Left ventricle myocardium inferior (tissue), 1 donor: Measurements from ENCODE around the gene MRPS26. TPM values are rescaled to one million over a fixed set of nuclear protein-coding genes. Genes with fewer than 3 reads are reported as not detected.

ENCODE experiments used
- DNase-seq: peaks from one replicate; pipeline ENCODE4 v3.0.0-alpha.2; 2020
- H3K27ac ChIP-seq: fragments of 200-600 bp; replicated peaks from 2 replicates; pipeline ENCODE4 v1.8.0; 2021
- H3K27me3 ChIP-seq: fragments of 200-600 bp; 2 replicates; pipeline ENCODE4 v1.8.0; 2021; ENCODE audit warnings: low read depth
- H3K36me3 ChIP-seq: fragments of 200-600 bp; 2 replicates; pipeline ENCODE4 v1.8.0; 2021
- H3K4me1 ChIP-seq: fragments of 200-600 bp; 2 replicates; pipeline ENCODE4 v1.8.0; 2021
- H3K4me3 ChIP-seq: fragments of 200-600 bp; 2 replicates; pipeline ENCODE4 v1.8.0; 2021; ENCODE audit warnings: mild to moderate bottlenecking, moderate library complexity
- H3K9me3 ChIP-seq: fragments of 200-600 bp; replicated peaks from 2 replicates; pipeline ENCODE4 v1.8.0; 2021
- CTCF ChIP-seq: fragments of 200-600 bp; IDR thresholded peaks from 2 replicates; pipeline ENCODE4 v1.8.0; 2021; ENCODE audit warnings: antibody characterized with exemption, mild to moderate bottlenecking, borderline replicate concordance
- intact Hi-C: fragments of 100-400 bp; cut with micrococcal nuclease; formaldehyde crosslinking; loops from one replicate; pipeline ENCODE4 v1.11.0; 2022
- total RNA-seq: library from RNA; stranded (reverse); fragmentation: NEBNext Ultra II Directional; extraction: Animal tissue kit (Norgen Biotek cat#: 25700); gene quantifications from one replicate; pipeline ENCODE4 v1.2.1, GENCODE V29; 2021
- donor health status: DM: no; HTN: yes; CAD: no; lungs with severe emphysema.

Gene MRPS26
- total RNA-seq, 1 donor from 2014 or later, result 55.6 TPM

GRCh38 chr20:3085571-3086072 is 39.8 kb downstream of the MRPS26 start:
- H3K27ac ChIP-seq, result no peak overlapping the region
- peaks cover 47% of the 10 kb centered on the region for H3K27me3 ChIP-seq
- H3K4me1 ChIP-seq, result peaks cover 25% of the 10 kb centered on the region

DNA sequence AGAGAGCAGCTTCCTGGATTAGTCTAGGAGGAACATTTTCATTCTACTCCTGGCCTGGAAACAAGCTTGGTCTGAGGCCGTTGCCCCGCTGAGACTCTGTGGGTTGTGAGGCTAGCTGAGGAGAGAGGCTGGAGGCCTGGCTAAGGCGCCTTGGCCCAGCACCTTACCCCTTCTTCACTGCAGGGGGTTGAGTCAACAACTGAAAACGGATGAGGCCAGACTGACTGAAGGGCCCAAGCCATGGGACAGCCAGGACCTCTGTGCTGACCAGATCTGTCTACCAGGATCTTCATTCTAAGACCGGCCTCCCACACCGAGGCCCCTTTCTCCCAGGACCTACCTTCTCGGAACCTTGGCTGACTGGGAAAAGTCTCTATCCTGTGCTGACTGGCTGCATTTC is 42.2 kb downstream of the MRPS26 start:
- intact Hi-C loops, result no loop called here
- Histone ChIP-seq H3K36me3 (no peaks in the 10 kb centered on the region), H3K27me3 (peaks cover 55% of the 10 kb centered on the region), H3K27ac (no peak overlapping the region), H3K9me3 (no peaks in the 10 kb centered on the region), H3K4me3 (no peak overlapping the region), H3K4me1 (peaks cover 10% of the 10 kb centered on the region)
- no peak for DNase-seq
- TF ChIP-seq CTCF, result no peak

More at GRCh38 chr20:3085571-3086072, 39.8 kb downstream of the MRPS26 start:
- H3K4me3 ChIP-seq, result no peak overlapping the region
- H3K9me3 ChIP-seq, result no peaks in the 10 kb centered on the region
- intact Hi-C loops, result no loop called here
- TF ChIP-seq CTCF, result no peak
- no peak for DNase-seq
- no peaks in the 10 kb centered on the region for H3K36me3 ChIP-seq

- intact Hi-C loops, result no loop called here
- H3K4me3 ChIP-seq, result no peak overlapping the region
- TF ChIP-seq CTCF, result no peak
- no peak overlapping the region for H3K27ac ChIP-seq
- peaks cover 9% of the 10 kb centered on the region for H3K4me1 ChIP-seq
- no peaks in the 10 kb centered on the region for H3K36me3 ChIP-seq
- H3K27me3 ChIP-seq, result peaks cover 53% of the 10 kb centered on the region
- no peak for DNase-seq
- no peaks in the 10 kb centered on the region for H3K9me3 ChIP-seq
These were observed 44.7 kb downstream of the MRPS26 start for GRCh38 chr20:3090565-3090964.

- Histone ChIP-seq H3K4me1 (peaks cover 9% of the 10 kb centered on the region), H3K4me3 (peak overlapping the region; percentile 58), H3K27ac (no peak overlapping the region), H3K9me3 (no peaks in the 10 kb centered on the region), H3K27me3 (peaks cover 53% of the 10 kb centered on the region), H3K36me3 (no peaks in the 10 kb centered on the region)
- no peak for DNase-seq
- TF ChIP-seq CTCF, result no peak
- intact Hi-C loops, result no loop called here
These were observed 46.9 kb downstream of the MRPS26 start for GRCh38 chr20:3092611-3093379.

DNA sequence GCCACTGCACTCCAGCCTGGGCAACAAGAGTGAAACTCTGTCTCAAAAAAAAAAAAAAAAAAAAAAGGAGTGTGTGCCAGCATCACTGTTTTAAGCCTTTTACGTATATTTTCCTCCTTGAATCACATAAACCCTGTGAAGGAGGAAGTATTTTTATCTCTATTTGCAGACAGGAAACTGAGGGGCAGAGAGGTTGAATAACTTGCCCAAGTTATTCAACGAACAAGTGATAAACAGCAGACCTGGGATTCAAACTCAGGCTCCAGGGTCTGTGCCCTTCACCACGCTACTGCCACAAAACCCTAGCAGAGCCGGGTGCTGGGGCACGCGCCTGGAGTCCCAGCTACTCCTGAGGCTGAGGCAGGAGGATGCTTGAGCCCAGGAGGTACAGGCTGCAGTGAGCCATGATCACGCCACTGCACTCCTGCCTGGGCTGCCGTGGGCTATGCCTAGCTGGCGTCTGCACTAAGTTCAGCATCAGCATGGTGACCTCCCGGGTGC is 48.1 kb downstream of the MRPS26 start:
- Histone ChIP-seq H3K9me3 (no peaks in the 10 kb centered on the region), H3K4me1 (peaks cover 9% of the 10 kb centered on the region), H3K27me3 (peaks cover 53% of the 10 kb centered on the region), H3K27ac (no peak overlapping the region), H3K4me3 (no peak overlapping the region), H3K36me3 (no peaks in the 10 kb centered on the region)
- intact Hi-C loops, result no loop called here
- no peak for DNase-seq
- no peak for TF ChIP-seq CTCF
